Body of pancreas (tissue), 4 donors: ENCODE results near the gene REG4. TPM values are rescaled to one million over a fixed set of nuclear protein-coding genes. Genes with fewer than 3 reads are reported as not detected.

ENCODE experiments used
- ATAC-seq: fragments of 150-250 bp; one replicate; pipeline ENCODE4 v1.9.1; 2016
- DNase-seq, 4 donors: peaks; one replicate each; pipeline ENCODE4 v3.0.0-alpha.2; 2019
- H3K27ac ChIP-seq, 4 donors: fragments of 200-600 bp; sonication (generic); 1 replicate in 3 of 4; 2 replicates in 1 of 4; pipeline versions ENCODE4 v1.5.1 to v1.6.1; 2016 to 2019; ENCODE audit warnings: mild to moderate bottlenecking in 1 of 4, mixed read lengths in 1 of 4, moderate library complexity in 1 of 4
- H3K27me3 ChIP-seq, 2 donors: fragments of 200-600 bp; sonication (generic); one replicate each; pipeline ENCODE4 v1.6.0; 2016; ENCODE audit warnings: mild to moderate bottlenecking in 1 of 2
- H3K36me3 ChIP-seq, 2 donors: fragments of 200-600 bp; sonication (generic); replicated peaks in 1 of 2; 2 replicates each; pipeline ENCODE4 v1.5.1; 2016; ENCODE audit warnings: low read depth in 2 of 2; ENCODE audit not compliant: insufficient read depth in 1 of 2
- H3K4me1 ChIP-seq: fragments of 200-600 bp; sonication (generic); one replicate; pipeline ENCODE4 v1.6.0; 2016
- H3K4me3 ChIP-seq, 2 donors: fragments of 200-600 bp; sonication (generic); 1 replicate in 1 of 2; 2 replicates in 1 of 2; pipeline ENCODE4 v1.5.1; 2016 to 2019
- H3K9me3 ChIP-seq, 3 donors: fragments of 200-600 bp; sonication (generic); 1 replicate in 2 of 3; 2 replicates in 1 of 3; pipeline ENCODE4 v1.5.1; 2016
- POLR2A ChIP-seq, 3 donors: fragments of 450-650 bp; IDR thresholded peaks; one replicate each; pipeline ENCODE4 v1.6.1; 2016; ENCODE audit warnings: antibody characterized with exemption in 3 of 3, mild to moderate bottlenecking in 2 of 3
- WGBS, 2 donors: methylation state at CpG; one replicate each; pipeline ENCODE4 v1.1.5; 2017; 5-methylcytosine and 5-hydroxymethylcytosine counted together
- intact Hi-C: fragments of 100-400 bp; cut with DNase I; formaldehyde crosslinking; loops from one replicate; pipeline ENCODE4 v1.15.1; 2023
- total RNA-seq, 2 donors: library from RNA; depleted of rRNA; stranded (reverse); fragments of >200 nt; gene quantifications; one replicate each; pipeline ENCODE4 v1.1.0, GENCODE V29; 2016
- TF ChIP-seq, protein P1 (sequence below), 7 experiments: fragments of 450-650 bp in 4 of 7; fragments of 200-600 bp in 3 of 7; sonication (generic) in 3 of 7; IDR thresholded peaks; one replicate each; pipeline ENCODE4 v1.5.1; 2016 to 2019; ENCODE audit warnings: antibody characterized with exemption in 7 of 7

REG4 gene
- total RNA-seq, 2 donors from 2014 or later = 9.2 to 30.9 TPM

DNA sequence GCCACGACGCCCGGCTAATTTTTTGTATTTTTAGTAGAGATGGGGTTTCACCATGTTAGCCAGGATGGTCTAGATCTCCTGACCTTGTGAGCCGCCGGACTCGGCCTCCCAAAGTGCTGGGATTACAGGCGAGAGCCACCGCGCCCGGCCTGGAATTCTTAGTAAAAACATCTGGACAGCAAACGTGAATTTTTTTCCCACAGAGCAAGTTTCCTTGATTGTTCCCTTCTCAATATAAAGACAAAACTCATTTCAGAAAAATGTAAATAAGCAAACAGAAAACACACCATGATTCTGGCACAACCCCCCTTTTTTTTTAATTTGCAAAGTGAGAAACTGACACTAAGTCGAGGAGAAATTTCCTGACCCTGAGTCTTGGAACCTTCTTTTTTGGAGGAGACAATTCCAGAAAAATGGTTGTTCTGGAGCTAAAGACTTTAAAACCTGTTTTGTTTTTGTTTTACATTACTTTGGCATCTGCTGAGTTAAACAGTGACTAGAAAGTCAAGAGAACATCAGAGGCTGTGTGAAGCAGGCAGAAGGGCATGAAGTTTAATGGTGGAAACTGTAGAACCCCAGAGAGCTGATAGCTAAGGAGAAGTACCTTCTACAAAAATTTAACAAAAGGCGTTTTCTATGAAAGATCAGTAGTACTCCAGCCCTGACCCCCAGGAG is 32.2 kb downstream of the REG4 start:
- Histone ChIP-seq H3K27ac (peak overlapping the region in 3 of 4 donors; percentile 45 to 72 (median 67)), H3K4me3 (no peak overlapping the region), H3K27me3 (no peaks in the 10 kb centered on the region), H3K9me3 (no peaks in the 10 kb centered on the region), H3K4me1 (peaks cover 37% of the 10 kb centered on the region), H3K36me3 (no peaks in the 10 kb centered on the region)
- TF ChIP-seq, protein P1, sequence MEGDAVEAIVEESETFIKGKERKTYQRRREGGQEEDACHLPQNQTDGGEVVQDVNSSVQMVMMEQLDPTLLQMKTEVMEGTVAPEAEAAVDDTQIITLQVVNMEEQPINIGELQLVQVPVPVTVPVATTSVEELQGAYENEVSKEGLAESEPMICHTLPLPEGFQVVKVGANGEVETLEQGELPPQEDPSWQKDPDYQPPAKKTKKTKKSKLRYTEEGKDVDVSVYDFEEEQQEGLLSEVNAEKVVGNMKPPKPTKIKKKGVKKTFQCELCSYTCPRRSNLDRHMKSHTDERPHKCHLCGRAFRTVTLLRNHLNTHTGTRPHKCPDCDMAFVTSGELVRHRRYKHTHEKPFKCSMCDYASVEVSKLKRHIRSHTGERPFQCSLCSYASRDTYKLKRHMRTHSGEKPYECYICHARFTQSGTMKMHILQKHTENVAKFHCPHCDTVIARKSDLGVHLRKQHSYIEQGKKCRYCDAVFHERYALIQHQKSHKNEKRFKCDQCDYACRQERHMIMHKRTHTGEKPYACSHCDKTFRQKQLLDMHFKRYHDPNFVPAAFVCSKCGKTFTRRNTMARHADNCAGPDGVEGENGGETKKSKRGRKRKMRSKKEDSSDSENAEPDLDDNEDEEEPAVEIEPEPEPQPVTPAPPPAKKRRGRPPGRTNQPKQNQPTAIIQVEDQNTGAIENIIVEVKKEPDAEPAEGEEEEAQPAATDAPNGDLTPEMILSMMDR (IDR thresholded peaks at IDR 0.05) = no peak
- TF ChIP-seq POLR2A (IDR thresholded peaks at IDR 0.05) = no peak
- ATAC-seq = no peak
- DNase-seq = no peak
- 87 to 91% methylated on average over 13 of the region's 13 CpGs for WGBS, 2 donors
- intact Hi-C loops = no loop called here

DNA sequence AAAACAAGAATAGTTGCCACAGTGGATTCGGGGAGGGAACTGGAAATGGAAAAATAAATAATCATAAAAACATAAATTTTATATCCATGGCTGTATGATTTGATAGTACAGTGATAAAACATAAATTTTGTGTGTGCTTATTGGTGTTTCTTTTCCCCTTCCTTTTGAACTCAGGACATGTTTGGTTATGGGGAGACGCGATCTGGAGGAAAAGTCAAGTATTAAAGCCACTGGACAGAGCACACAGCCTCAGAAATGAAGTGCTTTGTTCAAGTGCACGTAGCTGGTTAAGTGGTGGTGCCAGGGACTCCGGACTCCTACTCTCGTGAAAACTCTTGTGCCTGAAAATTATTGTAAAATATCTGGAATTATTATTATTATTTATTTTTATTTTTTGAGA is 32.9 kb downstream of the REG4 start:
- H3K27ac ChIP-seq = no peak overlapping the region
- intact Hi-C loops = no loop called here
- no peak for TF ChIP-seq POLR2A (IDR thresholded peaks at IDR 0.05)
- TF ChIP-seq, protein P1 (IDR thresholded peaks at IDR 0.05) = no peak
- no peak for ATAC-seq
- no peaks in the 10 kb centered on the region for H3K36me3 ChIP-seq
- DNase-seq = no peak
- H3K27me3 ChIP-seq = no peaks in the 10 kb centered on the region
- WGBS, 2 donors = 87 to 92% methylated on average over 6 of the region's 6 CpGs
- H3K4me3 ChIP-seq = no peak overlapping the region
- no peaks in the 10 kb centered on the region for H3K9me3 ChIP-seq
- H3K4me1 ChIP-seq = peaks cover 41% of the 10 kb centered on the region

DNA sequence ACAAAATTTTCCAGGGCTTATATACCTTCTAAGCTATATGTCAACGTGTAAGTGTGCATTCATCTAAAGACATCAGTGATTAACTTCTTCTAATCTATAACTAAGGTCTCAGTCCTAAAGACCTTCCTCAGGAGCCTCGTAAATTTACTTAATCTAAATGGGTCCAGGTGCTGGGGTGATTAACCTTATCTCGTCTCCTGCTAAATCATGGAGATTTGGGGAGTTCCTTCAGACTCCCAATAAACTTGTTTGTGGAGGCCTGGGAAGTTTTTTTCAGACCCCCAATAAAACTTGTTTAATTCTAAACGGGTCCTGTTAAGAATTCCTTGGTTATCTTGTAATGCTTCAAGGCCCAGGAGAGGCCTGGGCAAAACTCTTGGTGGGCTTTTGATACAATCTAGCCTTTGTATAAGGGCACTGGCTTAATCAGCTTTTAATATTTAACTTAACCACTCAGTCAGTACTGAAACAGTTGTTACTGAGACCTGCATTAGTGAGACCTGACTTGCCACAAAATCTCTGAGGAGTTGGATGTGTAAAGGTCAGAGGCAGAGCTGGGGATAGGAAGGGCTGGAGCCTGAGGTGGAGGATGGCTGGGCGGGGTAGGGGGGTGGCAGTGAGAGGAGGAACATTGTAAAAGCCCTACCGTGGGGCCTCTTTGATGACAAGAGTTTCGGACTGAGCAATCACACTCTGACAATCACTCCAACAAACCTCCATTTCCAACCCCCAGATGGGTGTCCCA is 36.3 kb downstream of the REG4 start:
- WGBS, 2 donors = 37 to 38% methylated on average over 7 of the region's 7 CpGs
- Histone ChIP-seq H3K4me3 (no peak overlapping the region), H3K9me3 (no peaks in the 10 kb centered on the region), H3K27ac (peak overlapping the region in 3 of 4 donors; percentile 40 to 50 (median 47)), H3K27me3 (no peaks in the 10 kb centered on the region), H3K4me1 (peaks cover 43% of the 10 kb centered on the region), H3K36me3 (no peaks in the 10 kb centered on the region)
- DNase-seq (no peak), ATAC-seq (no peak)
- TF ChIP-seq, protein P1 (IDR thresholded peaks at IDR 0.05) = no peak
- no peak for TF ChIP-seq POLR2A (IDR thresholded peaks at IDR 0.05)
- intact Hi-C loops = no loop called here

DNA sequence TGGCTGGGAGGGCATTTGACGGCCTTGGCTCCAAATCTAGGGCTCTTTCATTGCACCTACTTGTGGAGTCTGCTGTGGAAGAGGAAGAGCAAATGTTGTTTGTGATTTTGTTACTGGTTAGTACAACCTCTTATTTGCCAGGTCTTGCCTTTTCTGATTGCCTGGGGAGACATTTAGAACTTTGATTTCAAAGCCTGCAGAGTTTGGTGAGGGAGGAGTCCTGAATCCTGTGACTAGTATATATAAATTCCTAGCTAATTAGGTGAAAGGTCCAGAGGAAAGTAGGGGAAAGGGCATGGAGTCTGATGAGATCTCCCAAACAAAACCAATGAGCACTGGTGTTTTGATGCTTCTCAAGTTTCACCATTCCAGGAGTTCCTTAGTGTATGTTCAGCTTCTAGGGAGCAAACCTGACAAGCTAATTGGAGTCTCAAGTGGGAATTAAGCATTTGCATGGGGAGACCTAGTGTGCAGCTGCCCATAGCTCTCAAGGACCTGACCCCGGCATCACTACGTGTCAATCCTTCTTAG is 37.5 kb downstream of the REG4 start:
- Histone ChIP-seq H3K9me3 (no peaks in the 10 kb centered on the region), H3K4me3 (no peak overlapping the region), H3K36me3 (no peaks in the 10 kb centered on the region), H3K4me1 (peaks cover 41% of the 10 kb centered on the region), H3K27me3 (no peaks in the 10 kb centered on the region), H3K27ac (no peak overlapping the region)
- intact Hi-C loops = no loop called here
- 54 to 67% methylated on average over 3 of the region's 3 CpGs for WGBS, 2 donors
- TF ChIP-seq POLR2A (IDR thresholded peaks at IDR 0.05) = no peak
- TF ChIP-seq, protein P1 (IDR thresholded peaks at IDR 0.05) = no peak
- DNase-seq (no peak), ATAC-seq (peak; percentile 45)
